ENCODE results near the gene CLHC1.
"Not testable (repeated sequence)": the region's sequence is repeated elsewhere in the genome, so short reads cannot be mapped to it uniquely, and the experiment has no call there.

CLHC1 gene

GRCh38 chr2:55232084-55232862 is at the start of gene CLHC1, which contains the start of gene RPS27A:
Gene CLHC1 (minus strand): TSS chr2:55232293. CDS start chr2:55222411, 9,882 bp downstream.
Gene RPS27A (plus strand): TSS chr2:55232688. CDS start chr2:55232825, 137 bp downstream.
- DNase-seq = peak; percentile 83 to 98

GRCh38 chr2:55280851-55281546 is 48.9 kb upstream of the CLHC1 start:
- DNase-seq = not testable (repeated sequence)

- not testable (repeated sequence) for DNase-seq
Measured at GRCh38 chr2:55279859-55280424, 47.8 kb upstream of the CLHC1 start.

GRCh38 chr2:55279214-55279835 is 47.2 kb upstream of the CLHC1 start:
- DNase-seq = not testable (repeated sequence)

GRCh38 chr2:55277310-55277709 is 45.2 kb upstream of the CLHC1 start:
- DNase-seq = no peak

- not testable (repeated sequence) for DNase-seq
Measured at GRCh38 chr2:55274346-55274745, 42.3 kb upstream of the CLHC1 start.

GRCh38 chr2:55269645-55269990 is 37.5 kb upstream of the CLHC1 start:
- no peak for DNase-seq

- peak; percentile 87 to 93 for DNase-seq
Measured at GRCh38 chr2:55268907-55269644, 37.0 kb upstream of the CLHC1 start, which contains the start of gene MTIF2. Gene MTIF2 (minus strand): TSS chr2:55269231. CDS start chr2:55263858, 5,373 bp downstream.

- no peak for DNase-seq
Measured at GRCh38 chr2:55268288-55268906, 36.3 kb upstream of the CLHC1 start.

- DNase-seq = not testable (repeated sequence)
Measured at GRCh38 chr2:55259586-55259985, 27.5 kb upstream of the CLHC1 start.

- DNase-seq = no peak
Measured at GRCh38 chr2:55252832-55253231, 20.7 kb upstream of the CLHC1 start.

- DNase-seq = no peak
Measured at GRCh38 chr2:55247025-55247424, 14.9 kb upstream of the CLHC1 start.

GRCh38 chr2:55245411-55245810 is 13.3 kb upstream of the CLHC1 start:
- DNase-seq = no peak

GRCh38 chr2:55242617-55243016 is 10.5 kb upstream of the CLHC1 start:
- DNase-seq = no peak

GRCh38 chr2:55241582-55241981 is 9.5 kb upstream of the CLHC1 start:
- DNase-seq = not testable (repeated sequence)

GRCh38 chr2:55239656-55240222 is 7.6 kb upstream of the CLHC1 start:
- DNase-seq = no peak

GRCh38 chr2:55236992-55237543 is 5.0 kb upstream of the CLHC1 start:
- no peak for DNase-seq

- DNase-seq = no peak
Measured at GRCh38 chr2:55235724-55236538, 3.8 kb upstream of the CLHC1 start.

GRCh38 chr2:55233658-55233940 is 1.5 kb upstream of the CLHC1 start:
- no peak for DNase-seq

- DNase-seq = no peak
Measured at GRCh38 chr2:55232863-55233657, 967 bp upstream of the CLHC1 start.

Measured in hippocampal formation (tissue), 2 donors.